H1 (cell line): ENCODE data around the gene COL11A2. TPM values are rescaled to one million over a fixed set of nuclear protein-coding genes. Genes with fewer than 3 reads are reported as not detected.

Experiments
- CBX8 ChIP-seq: fragments of 300-800, 300-1000 bp; sonication (generic); IDR thresholded peaks from 2 replicates; pipeline ENCODE4 v1.7.1; 2016; ENCODE audit warnings: low read depth, low read length, borderline replicate concordance
- CHD1 ChIP-seq: IDR thresholded peaks from 2 replicates; pipeline ENCODE4 v1.6.1; 2012; ENCODE audit warnings: low read depth, low read length, improper control_type of control experiment
- CREB1 ChIP-seq: IDR thresholded peaks from 2 replicates; pipeline ENCODE4 v1.6.1; 2012; ENCODE audit warnings: inconsistent platforms
- EGR1 ChIP-seq: IDR thresholded peaks from 2 replicates; pipeline ENCODE4 v1.6.1; 2011; ENCODE audit warnings: low read depth, low read length, borderline replicate concordance
- HDAC6 ChIP-seq: IDR thresholded peaks from one replicate; pipeline ENCODE4 v1.7.1; 2012; ENCODE audit warnings: low read depth, mild to moderate bottlenecking, inconsistent platforms, low read length, moderate library complexity
- KDM1A ChIP-seq: fragments of 200-600, 300-600 bp; sonication (generic); IDR thresholded peaks from 2 replicates; pipeline ENCODE4 v1.7.1; 2016; ENCODE audit warnings: mild to moderate bottlenecking, low read length, borderline replicate concordance
- POU5F1 ChIP-seq: IDR thresholded peaks from 2 replicates; pipeline ENCODE4 v1.6.1; 2011; ENCODE audit warnings: low read depth, mild to moderate bottlenecking, low read length, moderate library complexity
- RBBP5 ChIP-seq: IDR thresholded peaks from 2 replicates; pipeline ENCODE4 v1.7.1; 2012; ENCODE audit warnings: low read depth, mild to moderate bottlenecking, inconsistent platforms, low read length, moderate library complexity, borderline replicate concordance
- SAP30 ChIP-seq: fragments of 300-600 bp; sonication (generic); IDR thresholded peaks from 2 replicates; pipeline ENCODE4 v1.7.1; 2012; ENCODE audit warnings: low read length, moderate library complexity, mild to moderate bottlenecking, inconsistent platforms; ENCODE audit not compliant: insufficient read depth, insufficient replicate concordance
- SUZ12 ChIP-seq: fragments of 200-600 bp; sonication (generic); IDR thresholded peaks from 2 replicates; pipeline ENCODE4 v1.6.1; 2012; ENCODE audit warnings: mild to moderate bottlenecking, inconsistent platforms, low read length, moderate library complexity, mixed read lengths
- TAF1 ChIP-seq: IDR thresholded peaks from 2 replicates; pipeline ENCODE4 v1.6.1; 2011; ENCODE audit warnings: mild to moderate bottlenecking, low read depth, low read length
- TEAD4 ChIP-seq: IDR thresholded peaks from 2 replicates; pipeline ENCODE4 v1.6.1; 2012; ENCODE audit warnings: low read depth, low read length, inconsistent platforms, mixed read lengths
- YY1 ChIP-seq: IDR thresholded peaks from 2 replicates; pipeline ENCODE4 v1.6.1; 2011; ENCODE audit warnings: low read depth, mild to moderate bottlenecking, low read length
- ZNF274 ChIP-seq: IDR thresholded peaks from 2 replicates; pipeline ENCODE4 v1.7.0; 2012; ENCODE audit warnings: low read length, borderline replicate concordance; ENCODE audit errors: extremely low read depth
- polyA plus RNA-seq, 7 experiments: library from polyadenylated mRNA; depleted of rRNA in 3 of 7; stranded (reverse) in 5 of 7; unstranded in 2 of 7; fragments of >200 nt in 5 of 7; fragments of 200-250 nt in 2 of 7; gene quantifications; 1 replicate in 5 of 7; 2 replicates in 1 of 7; 4 replicates in 1 of 7; pipeline versions ENCODE4 v1.2.1 to v1.2.3, GENCODE V29; 2011 to 2013; ENCODE audit warnings: missing spikeins in 2 of 7, mixed read lengths in 2 of 7
- total RNA-seq: library from RNA; stranded (reverse); fragmentation: NEBNext Ultra II Directional; extraction: Animal tissue kit (Norgen Biotek cat#: 25700); gene quantifications from 2 replicates; pipeline ENCODE4 v1.2.1, GENCODE V29; 2021
- TF ChIP-seq, protein P1 (sequence below): IDR thresholded peaks from 2 replicates; pipeline ENCODE4 v1.6.1; 2012; ENCODE audit warnings: low read length, inconsistent platforms
- TF ChIP-seq, protein P2 (sequence below): IDR thresholded peaks from 2 replicates; pipeline ENCODE4 v1.6.1; 2011; ENCODE audit warnings: low read depth, mild to moderate bottlenecking, low read length; ENCODE audit not compliant: insufficient read depth
- TF ChIP-seq, protein P3 (sequence below): IDR thresholded peaks from 2 replicates; pipeline ENCODE4 v1.6.1; 2012; ENCODE audit warnings: inconsistent platforms
- TF ChIP-seq, protein P4 (sequence below), 3 experiments: IDR thresholded peaks; 1 replicate in 2 of 3; 2 replicates in 1 of 3; pipeline versions ENCODE4 v1.5.1 to v1.6.1; 2011; ENCODE audit warnings: low read length in 3 of 3, mild to moderate bottlenecking in 3 of 3, inconsistent platforms in 2 of 3, low read depth in 1 of 3, moderate library complexity in 1 of 3; ENCODE audit not compliant: insufficient read depth in 1 of 3; ENCODE audit errors: control extremely low read depth in 1 of 3

Gene COL11A2
- total and polyA plus RNA-seq, 2 of the 8 experiments (the other 6 are each of a cell fraction or from before 2014, with no cell fraction given) = 2.8 to 3.8 TPM

DNA sequence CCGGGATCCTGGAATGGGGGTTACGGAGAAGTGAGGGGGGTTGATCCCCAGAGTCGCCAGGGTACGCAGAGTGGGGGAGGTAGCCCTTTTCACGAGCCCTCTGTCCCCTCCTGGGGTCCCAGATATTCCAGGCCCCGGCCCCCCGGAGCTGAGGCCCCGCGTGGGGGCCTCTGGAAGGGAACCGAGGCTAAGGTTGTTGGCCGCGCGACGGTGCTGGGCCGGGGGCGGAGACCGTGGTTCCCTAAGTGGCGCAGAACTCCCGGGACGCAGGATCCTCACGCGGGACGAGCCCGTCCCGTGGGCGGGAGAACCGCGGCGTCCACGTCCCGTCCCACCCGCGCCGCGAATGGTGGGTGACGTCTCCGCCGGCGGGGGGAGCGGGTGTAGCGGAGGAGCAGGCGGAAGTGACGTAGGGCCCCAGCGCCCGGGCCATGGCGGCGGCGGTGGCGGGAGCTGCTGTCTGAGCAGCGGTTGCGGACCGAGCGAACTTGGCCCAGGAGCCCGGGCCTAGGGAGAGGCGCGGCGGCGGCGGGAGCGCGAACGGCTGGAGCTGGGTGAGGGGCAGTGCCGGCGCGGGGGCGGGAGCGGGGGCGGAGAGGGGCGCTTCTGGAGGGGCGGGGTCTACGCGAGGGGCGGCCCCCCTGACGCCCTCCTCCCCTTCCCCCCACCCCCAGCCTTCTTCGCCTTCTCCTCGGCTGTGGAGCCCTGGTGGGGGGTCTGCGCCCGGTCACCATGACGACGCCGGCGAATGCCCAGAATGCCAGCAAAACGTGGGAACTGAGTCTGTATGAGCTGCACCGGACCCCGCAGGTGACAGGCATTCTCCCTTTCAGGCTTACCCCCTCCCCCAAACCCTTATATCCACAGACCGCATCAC is 16.1 kb upstream of the COL11A2 start, which contains the start of gene RING1 (continued):
- TF ChIP-seq, protein P1, sequence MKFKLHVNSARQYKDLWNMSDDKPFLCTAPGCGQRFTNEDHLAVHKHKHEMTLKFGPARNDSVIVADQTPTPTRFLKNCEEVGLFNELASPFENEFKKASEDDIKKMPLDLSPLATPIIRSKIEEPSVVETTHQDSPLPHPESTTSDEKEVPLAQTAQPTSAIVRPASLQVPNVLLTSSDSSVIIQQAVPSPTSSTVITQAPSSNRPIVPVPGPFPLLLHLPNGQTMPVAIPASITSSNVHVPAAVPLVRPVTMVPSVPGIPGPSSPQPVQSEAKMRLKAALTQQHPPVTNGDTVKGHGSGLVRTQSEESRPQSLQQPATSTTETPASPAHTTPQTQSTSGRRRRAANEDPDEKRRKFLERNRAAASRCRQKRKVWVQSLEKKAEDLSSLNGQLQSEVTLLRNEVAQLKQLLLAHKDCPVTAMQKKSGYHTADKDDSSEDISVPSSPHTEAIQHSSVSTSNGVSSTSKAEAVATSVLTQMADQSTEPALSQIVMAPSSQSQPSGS = no peak
- TF ChIP-seq HDAC6 (no peak), CBX8 (no peak), TAF1 (0 out of 2 replicates have a peak, but pooled peaks have one; percentile 41), SUZ12 (no peak), YY1 (peak; percentile 88), TEAD4 (no peak; the same call in 1 of the 2 replicates), CREB1 (peak; percentile 93), SAP30 (peak; percentile 79), KDM1A (no peak), ZNF274 (no peak), POU5F1 (no peak), EGR1 (0 out of 2 replicates have a peak, but pooled peaks have one; percentile 28), CHD1 (no peak), RBBP5 (peak; percentile 94; the same call in 1 of the 2 replicates)
- TF ChIP-seq, protein P2, sequence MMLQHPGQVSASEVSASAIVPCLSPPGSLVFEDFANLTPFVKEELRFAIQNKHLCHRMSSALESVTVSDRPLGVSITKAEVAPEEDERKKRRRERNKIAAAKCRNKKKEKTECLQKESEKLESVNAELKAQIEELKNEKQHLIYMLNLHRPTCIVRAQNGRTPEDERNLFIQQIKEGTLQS = no peak
- TF ChIP-seq, protein P3, sequence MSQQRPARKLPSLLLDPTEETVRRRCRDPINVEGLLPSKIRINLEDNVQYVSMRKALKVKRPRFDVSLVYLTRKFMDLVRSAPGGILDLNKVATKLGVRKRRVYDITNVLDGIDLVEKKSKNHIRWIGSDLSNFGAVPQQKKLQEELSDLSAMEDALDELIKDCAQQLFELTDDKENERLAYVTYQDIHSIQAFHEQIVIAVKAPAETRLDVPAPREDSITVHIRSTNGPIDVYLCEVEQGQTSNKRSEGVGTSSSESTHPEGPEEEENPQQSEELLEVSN = no peak
- TF ChIP-seq, protein P4, sequence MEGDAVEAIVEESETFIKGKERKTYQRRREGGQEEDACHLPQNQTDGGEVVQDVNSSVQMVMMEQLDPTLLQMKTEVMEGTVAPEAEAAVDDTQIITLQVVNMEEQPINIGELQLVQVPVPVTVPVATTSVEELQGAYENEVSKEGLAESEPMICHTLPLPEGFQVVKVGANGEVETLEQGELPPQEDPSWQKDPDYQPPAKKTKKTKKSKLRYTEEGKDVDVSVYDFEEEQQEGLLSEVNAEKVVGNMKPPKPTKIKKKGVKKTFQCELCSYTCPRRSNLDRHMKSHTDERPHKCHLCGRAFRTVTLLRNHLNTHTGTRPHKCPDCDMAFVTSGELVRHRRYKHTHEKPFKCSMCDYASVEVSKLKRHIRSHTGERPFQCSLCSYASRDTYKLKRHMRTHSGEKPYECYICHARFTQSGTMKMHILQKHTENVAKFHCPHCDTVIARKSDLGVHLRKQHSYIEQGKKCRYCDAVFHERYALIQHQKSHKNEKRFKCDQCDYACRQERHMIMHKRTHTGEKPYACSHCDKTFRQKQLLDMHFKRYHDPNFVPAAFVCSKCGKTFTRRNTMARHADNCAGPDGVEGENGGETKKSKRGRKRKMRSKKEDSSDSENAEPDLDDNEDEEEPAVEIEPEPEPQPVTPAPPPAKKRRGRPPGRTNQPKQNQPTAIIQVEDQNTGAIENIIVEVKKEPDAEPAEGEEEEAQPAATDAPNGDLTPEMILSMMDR (IDR thresholded peaks at IDR 0.05; ENCODE audit: control extremely low read depth in 1 of 3, insufficient read depth in 1 of 3, low read depth in 1 of 3, low read length in 3 of 3) = no peak; a peak in 1 of 4 replicates
